Hematopoietic multipotent progenitor cell treated with erythropoietin and hydrocortisone succinate and interleukin-3 and kit ligand, for 4 days (in vitro differentiated cells): ENCODE results near the gene PNMA6F.
"Not testable (repeated sequence)": the region's sequence is repeated elsewhere in the genome, so short reads cannot be mapped to it uniquely, and the experiment has no call there.

Experiments
- DNase-seq: peaks from one replicate; pipeline ENCODE4 v3.0.0-alpha.2; 2015

PNMA6F gene

GRCh38 chrX:153334654-153335295, 13.2 kb upstream of the PNMA6F start:
- DNase-seq, result peak; percentile 5

GRCh38 chrX:153333821-153334653, 12.5 kb upstream of the PNMA6F start, which contains the start of gene ZNF275:
Gene ZNF275 (plus strand): TSS chrX:153334153. CDS start chrX:153336680, 2,527 bp downstream.
- peak; percentile 92 for DNase-seq

GRCh38 chrX:153333266-153333665, 11.7 kb upstream of the PNMA6F start:
- no peak for DNase-seq

- no peak for DNase-seq
These were observed 6.0 kb upstream of the PNMA6F start for GRCh38 chrX:153327561-153327960.

- no peak for DNase-seq
These were observed 897 bp downstream of the PNMA6F start for GRCh38 chrX:153320555-153321184.

GRCh38 chrX:153320047-153320443, 1.5 kb downstream of the PNMA6F start:
- DNase-seq, result not testable (repeated sequence)

- no peak for DNase-seq
These were observed 2.1 kb downstream of the PNMA6F start for GRCh38 chrX:153319295-153320046.

- no peak for DNase-seq
These were observed 2.8 kb downstream of the PNMA6F start for GRCh38 chrX:153318811-153319210.

- DNase-seq, result no peak
These were observed 3.4 kb downstream of the PNMA6F start for GRCh38 chrX:153317996-153318722.

- no peak for DNase-seq
These were observed 4.3 kb downstream of the PNMA6F start for GRCh38 chrX:153317306-153317705.

GRCh38 chrX:153312842-153313241, 8.7 kb downstream of the PNMA6F start:
- DNase-seq, result no peak

- no peak for DNase-seq
These were observed 9.5 kb downstream of the PNMA6F start for GRCh38 chrX:153312041-153312440.

- DNase-seq, result no peak
These were observed 10.7 kb downstream of the PNMA6F start for GRCh38 chrX:153310901-153311300.

- DNase-seq, result no peak
These were observed 14.0 kb downstream of the PNMA6F start for GRCh38 chrX:153307276-153308178.

GRCh38 chrX:153306527-153307115, 14.9 kb downstream of the PNMA6F start:
- no peak for DNase-seq

GRCh38 chrX:153305972-153306371, 15.6 kb downstream of the PNMA6F start:
- DNase-seq, result no peak

GRCh38 chrX:153304988-153305736, 16.4 kb downstream of the PNMA6F start:
- no peak for DNase-seq

- no peak for DNase-seq
These were observed 18.0 kb downstream of the PNMA6F start for GRCh38 chrX:153303276-153304262.

GRCh38 chrX:153302796-153303195, 18.8 kb downstream of the PNMA6F start:
- DNase-seq, result no peak
